Stomach (tissue), 9 donors: Measurements from ENCODE around the gene TCOF1. TPM values are rescaled to one million over a fixed set of nuclear protein-coding genes. Genes with fewer than 3 reads are reported as not detected.
"Not testable (repeated sequence)": the region's sequence is repeated elsewhere in the genome, so short reads cannot be mapped to it uniquely, and the experiment has no call there.

Experiments used
- DNase-seq, 2 donors: peaks; one replicate each; pipeline versions ENCODE4 v3.0.0 to v3.0.0-alpha.2; 2013 to 2019
- H3K27ac ChIP-seq, 5 donors: fragments of 200-600 bp in 4 of 5; sonication (generic) in 4 of 5; one replicate each; pipeline ENCODE4 v1.5.1; 2013 to 2019; ENCODE audit warnings: mild to moderate bottlenecking in 1 of 5, moderate library complexity in 1 of 5
- H3K27me3 ChIP-seq, 3 donors: fragments of 200-600 bp; sonication (generic); one replicate each; pipeline ENCODE4 v1.5.1; 2017 to 2019; ENCODE audit warnings: mixed run types in 1 of 3
- H3K36me3 ChIP-seq, 4 donors: fragments of 200-600 bp; sonication (generic); 1 replicate in 3 of 4; 2 replicates in 1 of 4; pipeline ENCODE4 v1.5.1; 2016 to 2019
- H3K4me1 ChIP-seq, 4 donors: fragments of 200-600 bp; sonication (generic); one replicate each; pipeline ENCODE4 v1.5.1; 2016 to 2019
- H3K4me3 ChIP-seq, 4 donors: fragments of 200-600 bp; sonication (generic) in 3 of 4; one replicate each; pipeline ENCODE4 v1.5.1; 2016 to 2019; ENCODE audit warnings: mild to moderate bottlenecking in 1 of 4
- H3K9me3 ChIP-seq, 4 donors: fragments of 200-600 bp; sonication (generic); one replicate each; pipeline ENCODE4 v1.5.1; 2016 to 2019
- EP300 ChIP-seq: sonication (generic); formaldehyde crosslinking; IDR thresholded peaks from one replicate; pipeline ENCODE4 v1.6.1; 2017; ENCODE audit warnings: antibody characterized with exemption
- POLR2A ChIP-seq, 4 donors: fragments of 450-650 bp; IDR thresholded peaks; one replicate each; pipeline ENCODE4 v1.6.1; 2016; ENCODE audit warnings: antibody characterized with exemption in 4 of 4, control low read depth in 2 of 4, mild to moderate bottlenecking in 1 of 4, moderate library complexity in 1 of 4
- POLR2AphosphoS5 ChIP-seq, 3 donors: sonication (generic); formaldehyde crosslinking; IDR thresholded peaks; one replicate each; pipeline ENCODE4 v1.6.1; 2016; ENCODE audit warnings: antibody characterized with exemption in 3 of 3
- WGBS, 5 donors: extraction: QIAGEN DNeasy Blood & Tissue Kit in 3 of 5; methylation state at CpG; one replicate each; pipeline versions ENCODE4 v1.1.5 to v1.1.7; 2013 to 2018; 5-methylcytosine and 5-hydroxymethylcytosine counted together
- intact Hi-C: fragments of 100-400 bp; cut with DNase I; formaldehyde crosslinking; loops from one replicate; pipeline ENCODE4 v1.15.1; 2023; ENCODE audit warnings: low total_unique reads
- polyA plus RNA-seq, 3 donors: library from polyadenylated mRNA; stranded (reverse); fragments of 200-250 nt; gene quantifications; one replicate each; pipeline ENCODE4 v1.2.3, GENCODE V29; 2013
- total RNA-seq, 5 donors: library from RNA; depleted of rRNA; stranded (reverse); fragments of >200 nt; gene quantifications; one replicate each; pipeline versions ENCODE4 v1.1.0 to v1.2.3, GENCODE V29; 2014 to 2016
- TF ChIP-seq, protein P1 (sequence below), 7 experiments: fragments of 450-650 bp in 4 of 7; fragments of 200-600 bp in 3 of 7; sonication (generic) in 3 of 7; IDR thresholded peaks; one replicate each; pipeline ENCODE4 v1.5.1; 2016 to 2019; ENCODE audit warnings: antibody characterized with exemption in 7 of 7, control low read depth in 2 of 7, mild to moderate bottlenecking in 1 of 7
- donor health status: healthy with polysubstance abuse.
- donor health status: Bipolar disorder and iron deficiency.
- donor health status: healthy.

The TCOF1 gene
- total and polyA plus RNA-seq, 8 donors = 11.7 to 74.1 (median 27.0) TPM

- no peaks in the 10 kb centered on the region for H3K9me3 ChIP-seq
- no peaks in the 10 kb centered on the region for H3K27me3 ChIP-seq
- peak overlapping the region; percentile 70 to 96 (median 86) for H3K27ac ChIP-seq
- 34 to 58% (median 55%) methylated on average over 5 of the region's 5 CpGs for WGBS, 5 donors
- peaks cover under 1 to 27% (median 9%) of the 10 kb centered on the region in 4 donors for H3K36me3 ChIP-seq
- H3K4me1 ChIP-seq = peaks cover 17 to 55% (median 36%) of the 10 kb centered on the region in 4 donors
- DNase-seq = peak; percentile 75 to 77
- peak overlapping the region; percentile 46 to 57 (median 52) for H3K4me3 ChIP-seq
- TF ChIP-seq EP300 (no peak), POLR2AphosphoS5 (IDR thresholded peaks at IDR 0.05) (peak in 1 of 3 donors; percentile 51), POLR2A (IDR thresholded peaks at IDR 0.05) (no peak)
- TF ChIP-seq, protein P1, sequence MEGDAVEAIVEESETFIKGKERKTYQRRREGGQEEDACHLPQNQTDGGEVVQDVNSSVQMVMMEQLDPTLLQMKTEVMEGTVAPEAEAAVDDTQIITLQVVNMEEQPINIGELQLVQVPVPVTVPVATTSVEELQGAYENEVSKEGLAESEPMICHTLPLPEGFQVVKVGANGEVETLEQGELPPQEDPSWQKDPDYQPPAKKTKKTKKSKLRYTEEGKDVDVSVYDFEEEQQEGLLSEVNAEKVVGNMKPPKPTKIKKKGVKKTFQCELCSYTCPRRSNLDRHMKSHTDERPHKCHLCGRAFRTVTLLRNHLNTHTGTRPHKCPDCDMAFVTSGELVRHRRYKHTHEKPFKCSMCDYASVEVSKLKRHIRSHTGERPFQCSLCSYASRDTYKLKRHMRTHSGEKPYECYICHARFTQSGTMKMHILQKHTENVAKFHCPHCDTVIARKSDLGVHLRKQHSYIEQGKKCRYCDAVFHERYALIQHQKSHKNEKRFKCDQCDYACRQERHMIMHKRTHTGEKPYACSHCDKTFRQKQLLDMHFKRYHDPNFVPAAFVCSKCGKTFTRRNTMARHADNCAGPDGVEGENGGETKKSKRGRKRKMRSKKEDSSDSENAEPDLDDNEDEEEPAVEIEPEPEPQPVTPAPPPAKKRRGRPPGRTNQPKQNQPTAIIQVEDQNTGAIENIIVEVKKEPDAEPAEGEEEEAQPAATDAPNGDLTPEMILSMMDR (IDR thresholded peaks at IDR 0.05) = no peak
- intact Hi-C loops = no loop called here
Observed at GRCh38 chr5:150411245-150411979, 53.9 kb downstream of the TCOF1 start.

- peak; percentile 93 to 95 for DNase-seq
- intact Hi-C loops = no loop called here
- 6 to 28% (median 8%) methylated on average over 19 to 20 of the region's 20 CpGs for WGBS, 5 donors
- TF ChIP-seq POLR2A (IDR thresholded peaks at IDR 0.05) (peak in 1 of 4 donors; percentile 54), POLR2AphosphoS5 (IDR thresholded peaks at IDR 0.05) (peak in 2 of 3 donors; percentile 96), EP300 (no peak)
- Histone ChIP-seq H3K27ac (peak within 1 kb of the TSS; percentile 78 to 96 (median 86)), H3K4me1 (peaks cover 17 to 55% (median 32%) of the 10 kb centered on the region in 4 donors), H3K27me3 (no peaks in the 10 kb centered on the region), H3K36me3 (peaks cover 0 to 16% (median under 1%) of the 10 kb centered on the region in 4 donors), H3K9me3 (no peaks in the 10 kb centered on the region), H3K4me3 (peak within 1 kb of the TSS; percentile 46 to 57 (median 52))
Observed at GRCh38 chr5:150412319-150413175, 55.0 kb downstream of the TCOF1 start, which contains the start of gene CD74. TSS of gene CD74 (minus strand) at chr5:150412910. CDS start at chr5:150412749, 161 bp downstream.

GRCh38 chr5:150413176-150413901, 55.8 kb downstream of the TCOF1 start:
- DNase-seq = no peak
- Histone ChIP-seq H3K4me1 (peaks cover 17 to 49% (median 29%) of the 10 kb centered on the region in 4 donors), H3K36me3 (peaks cover 0 to 8% (median 0%) of the 10 kb centered on the region in 4 donors), H3K27me3 (no peaks in the 10 kb centered on the region), H3K4me3 (peak overlapping the region in 3 of 4 donors; percentile 46 to 57 (median 48)), H3K27ac (peak overlapping the region; percentile 78 to 96 (median 86)), H3K9me3 (no peaks in the 10 kb centered on the region)
- TF ChIP-seq, protein P1 (IDR thresholded peaks at IDR 0.05) = no peak
- TF ChIP-seq POLR2A (IDR thresholded peaks at IDR 0.05) (no peak), EP300 (no peak), POLR2AphosphoS5 (IDR thresholded peaks at IDR 0.05) (no peak)
- intact Hi-C loops = no loop called here
- 46 to 56% (median 48%) methylated on average over 12 of the region's 12 CpGs for WGBS, 5 donors

GRCh38 chr5:150413902-150414790, 56.6 kb downstream of the TCOF1 start:
- peaks cover 10 to 41% (median 28%) of the 10 kb centered on the region in 4 donors for H3K4me1 ChIP-seq
- DNase-seq, H3K36me3 ChIP-seq, intact Hi-C loops, H3K9me3 ChIP-seq, H3K4me3 ChIP-seq, H3K27me3 ChIP-seq: not testable (repeated sequence)
- WGBS, 5 donors = 90 to 97% (median 94%) methylated on average over 16 of the region's 16 CpGs
- H3K27ac ChIP-seq = peak overlapping the region in 4 of 5 donors; percentile 83 to 96 (median 88)
